LHCN-M2 (cell line): Measurements from ENCODE around the gene ESR2. TPM values are rescaled to one million over a fixed set of nuclear protein-coding genes. Genes with fewer than 3 reads are reported as not detected.
A peak's percentile ranks its signal among the peaks of the same experiment; 100 is the strongest.
"Not testable (repeated sequence)": the region's sequence is repeated elsewhere in the genome, so short reads cannot be mapped to it uniquely, and the experiment has no call there.

Experiments used
- DNase-seq: peaks from one replicate; pipeline ENCODE4 v3.0.0-alpha.2; 2012; ENCODE audit warnings: low read depth
- total RNA-seq: library from RNA; depleted of rRNA; stranded (reverse); fragments of >200 nt; gene quantifications from 2 replicates; pipeline ENCODE4 v1.2.3, GENCODE V29; 2014

Gene ESR2
- total RNA-seq, 1 experiment from 2014 or later, result 0.57 TPM

DNA sequence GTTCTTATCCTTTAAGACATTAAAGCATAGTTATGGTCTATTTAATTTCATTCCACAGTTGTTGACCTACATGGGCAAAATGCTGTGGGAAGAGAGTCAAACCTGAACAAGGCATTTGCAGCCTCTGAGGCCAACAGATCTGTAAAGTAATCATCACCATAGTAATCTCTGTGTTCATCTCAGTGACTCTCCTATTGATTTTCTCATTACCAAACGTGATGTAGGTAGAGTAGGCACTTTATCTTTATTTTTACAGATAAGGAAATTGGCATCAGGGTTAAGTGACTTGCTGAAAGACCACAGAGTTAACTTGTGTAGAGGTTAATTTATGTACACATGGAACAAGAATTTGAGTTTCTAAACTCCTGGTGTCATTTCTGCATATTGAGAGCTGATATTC, 203.0 kb downstream of the ESR2 start:
- DNase-seq, result no peak

DNA sequence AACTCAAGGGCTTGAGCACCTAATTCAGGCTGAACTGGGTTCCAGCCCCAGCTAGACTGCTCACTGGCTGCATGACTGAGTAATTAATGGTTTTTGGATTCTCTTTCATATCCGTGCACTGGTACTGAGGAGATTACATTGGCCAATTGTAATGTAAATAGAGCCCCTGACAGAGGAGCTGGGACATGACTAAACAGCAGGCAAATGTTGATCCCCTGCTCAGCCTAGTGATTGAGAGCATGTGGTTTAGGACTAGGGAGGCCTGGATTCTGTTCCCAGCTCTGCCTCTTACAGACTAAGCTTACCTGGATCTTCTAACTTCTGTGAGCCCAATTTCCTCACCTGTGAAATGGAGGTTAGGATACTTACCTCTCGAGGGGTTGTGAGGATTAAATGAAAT, 204.3 kb downstream of the ESR2 start:
- peak; percentile 65 for DNase-seq

DNA sequence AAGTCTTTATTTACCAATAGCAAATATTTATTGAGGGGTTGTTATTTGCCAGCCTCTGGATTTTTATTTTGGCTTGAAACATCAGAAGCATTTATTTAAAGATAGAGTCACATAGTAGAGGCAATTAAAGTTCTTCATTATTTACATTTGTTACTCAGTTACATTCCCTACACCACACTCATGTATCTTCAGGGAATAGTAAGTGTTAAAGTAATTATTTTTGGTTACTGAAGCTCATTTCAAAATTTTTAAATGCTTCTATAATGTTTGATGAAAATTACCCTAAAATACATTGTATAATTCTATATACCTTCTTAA, 205.6 kb downstream of the ESR2 start:
- DNase-seq, result no peak

DNA sequence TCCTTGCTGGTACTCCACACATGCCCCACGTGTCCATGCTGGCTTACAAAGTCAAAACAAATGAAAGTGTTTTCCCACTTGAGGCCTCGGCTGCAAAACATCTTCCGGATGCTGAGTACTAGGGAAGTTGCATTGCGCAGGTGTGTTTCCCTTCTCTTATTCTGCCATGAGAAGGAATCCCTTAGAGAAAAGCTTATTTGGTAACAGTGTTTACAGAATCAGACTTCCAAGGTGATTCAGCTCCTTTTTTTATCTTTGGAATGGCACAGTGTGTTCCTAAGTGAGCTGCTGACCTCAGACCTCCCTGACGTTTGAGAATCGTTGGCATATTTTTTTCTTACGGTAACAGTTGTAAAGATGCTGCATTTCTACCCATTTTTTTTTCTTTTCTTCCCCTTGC, 211.3 kb downstream of the ESR2 start:
- DNase-seq, result peak; percentile 92

DNA sequence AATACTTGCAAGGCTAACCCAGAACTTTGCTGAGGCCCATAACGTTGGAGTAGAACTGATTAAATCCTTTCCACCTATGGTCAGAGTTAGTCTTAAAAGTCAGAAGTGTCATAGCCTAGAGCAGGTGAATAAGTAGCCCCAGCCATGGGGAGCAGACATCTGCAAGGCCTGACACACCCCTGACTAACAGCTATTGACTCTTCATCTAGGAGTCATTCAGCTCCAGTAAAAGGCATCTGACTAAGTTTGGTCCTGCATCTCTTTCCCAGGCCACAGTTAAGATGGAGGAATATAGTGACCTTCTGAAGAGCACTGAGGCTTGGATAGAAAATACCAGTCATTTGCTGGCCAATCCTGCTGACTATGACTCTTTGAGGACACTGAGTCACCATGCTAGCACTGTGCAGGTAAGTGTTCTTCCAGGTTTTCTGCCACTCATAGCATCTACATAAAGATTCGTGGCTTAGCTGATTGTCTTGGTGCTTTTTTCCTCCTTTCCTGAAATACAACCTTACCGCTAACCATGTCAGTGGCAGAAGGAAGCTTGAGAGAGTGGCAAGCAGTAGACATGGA, 212.9 kb downstream of the ESR2 start:
- DNase-seq, result no peak

DNA sequence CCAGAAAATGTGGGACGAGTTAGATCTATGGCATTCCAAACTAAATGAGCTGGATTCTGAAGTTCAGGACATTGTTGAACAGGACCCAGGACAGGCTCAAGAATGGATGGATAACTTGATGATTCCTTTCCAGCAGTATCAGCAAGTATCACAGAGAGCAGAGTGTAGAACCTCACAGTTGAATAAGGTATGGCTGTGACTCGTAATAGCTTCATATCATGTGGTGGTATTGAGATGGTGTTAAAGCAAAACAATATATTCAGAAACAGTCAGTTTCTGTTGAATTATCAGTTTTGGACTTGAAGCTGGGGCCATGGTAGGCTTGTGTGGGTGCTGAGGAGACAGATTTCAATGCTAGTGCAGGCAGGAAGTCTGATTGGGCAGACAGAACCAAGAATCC, 213.7 kb downstream of the ESR2 start:
- DNase-seq, result no peak

DNA sequence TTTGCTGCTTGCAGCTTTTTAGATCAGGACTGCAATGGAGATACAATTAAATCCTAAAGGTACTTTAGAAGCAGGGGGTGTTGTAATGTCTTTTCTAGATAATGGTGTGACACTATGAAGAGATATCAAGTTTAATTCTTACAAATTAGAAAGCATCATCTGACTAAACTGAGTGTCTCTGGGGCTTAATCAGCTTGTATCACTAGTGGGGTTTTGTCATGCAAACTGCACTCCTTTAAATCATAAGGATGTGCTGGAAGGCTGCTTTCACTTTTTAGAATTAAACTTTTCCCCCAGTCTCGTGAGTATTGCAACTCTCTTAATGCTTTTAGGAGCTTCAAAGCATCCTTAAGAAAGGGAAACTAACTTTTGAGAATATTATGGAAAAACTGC, 218.6 kb downstream of the ESR2 start:
- DNase-seq, result no peak

DNA sequence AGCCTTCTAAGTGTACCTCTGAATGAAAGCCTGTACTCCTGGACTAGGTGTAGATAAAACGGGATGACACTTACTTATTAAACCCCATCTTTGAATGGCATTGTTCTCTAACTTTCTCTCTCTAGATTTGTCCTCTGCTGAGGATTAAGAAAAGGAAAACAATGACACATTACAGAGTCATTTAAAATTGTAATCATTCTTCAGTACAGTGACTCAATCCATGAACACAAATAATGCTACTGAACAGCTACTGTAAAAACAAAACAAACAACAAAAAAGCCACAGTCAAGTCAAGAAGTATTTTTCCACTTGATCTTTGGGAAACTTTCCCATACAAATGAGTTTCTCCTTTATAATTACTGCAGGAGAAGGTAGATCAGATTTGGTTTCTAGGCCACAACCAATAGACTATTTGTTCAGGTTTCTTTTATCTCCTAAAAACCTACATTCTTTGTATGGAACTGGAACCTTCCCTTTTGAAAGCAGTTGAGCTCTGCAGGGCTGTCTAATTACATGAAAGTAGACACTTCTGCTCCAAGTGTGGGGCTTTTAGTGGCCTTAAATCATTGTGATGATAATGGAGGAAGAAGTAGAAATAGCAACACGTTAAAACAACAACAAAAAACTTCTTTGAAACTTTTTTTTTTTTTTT, 219.1 kb downstream of the ESR2 start:
- DNase-seq, result peak; percentile 83

DNA sequence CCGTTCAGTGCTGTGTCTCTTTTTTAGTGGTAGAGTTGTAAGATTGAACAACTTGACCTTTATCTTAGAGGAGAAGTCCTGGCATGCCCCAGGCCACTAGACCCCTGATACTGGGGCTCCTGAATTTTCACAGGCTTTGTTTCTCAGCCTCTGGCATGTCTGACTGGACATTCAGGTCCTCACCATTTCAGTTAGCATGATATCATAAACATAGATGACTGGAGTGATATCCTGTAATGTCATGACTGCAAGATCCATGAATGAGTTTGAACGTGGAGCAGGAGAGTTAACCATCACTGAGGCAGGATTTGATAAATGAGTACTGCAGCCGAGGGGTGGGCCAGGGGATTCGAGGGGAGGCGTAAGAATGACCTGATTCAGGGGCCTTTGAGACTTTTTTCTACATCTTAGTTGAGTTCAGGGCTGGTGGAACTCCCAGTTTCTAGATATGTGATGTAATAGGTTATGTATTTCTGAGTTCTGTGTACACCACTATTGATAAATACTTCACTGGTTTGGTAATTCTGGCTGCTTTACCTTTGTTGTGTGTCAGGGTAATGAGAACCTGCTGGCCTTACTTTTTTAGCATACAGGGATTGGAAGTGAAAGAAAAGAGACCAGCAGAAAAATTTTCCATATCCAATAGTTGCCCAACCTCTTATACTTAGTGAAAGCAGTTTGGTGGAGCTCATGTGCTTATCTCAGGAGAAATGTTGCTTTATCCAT, 224.4 kb downstream of the ESR2 start:
- DNase-seq, result no peak

DNA sequence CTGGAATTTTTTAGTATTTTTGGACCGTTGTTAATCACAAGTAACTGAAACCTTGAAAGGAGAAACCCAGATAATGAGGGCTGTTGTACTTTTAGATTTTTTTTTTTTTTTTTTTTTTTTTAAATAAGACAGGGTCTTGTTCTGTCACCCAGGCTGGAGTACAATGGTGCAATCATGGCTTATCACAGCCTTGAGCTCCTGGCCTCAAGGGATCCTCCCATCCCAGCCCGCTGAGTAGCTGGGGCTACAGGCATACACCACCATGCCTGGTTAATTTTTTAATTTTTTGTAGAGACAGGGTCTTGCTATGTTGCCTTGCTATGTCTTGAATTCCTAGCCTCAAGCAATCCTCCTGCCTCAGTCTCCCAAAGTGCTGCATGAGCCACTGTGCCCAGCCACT, 229.7 kb downstream of the ESR2 start:
- DNase-seq, result no peak

DNA sequence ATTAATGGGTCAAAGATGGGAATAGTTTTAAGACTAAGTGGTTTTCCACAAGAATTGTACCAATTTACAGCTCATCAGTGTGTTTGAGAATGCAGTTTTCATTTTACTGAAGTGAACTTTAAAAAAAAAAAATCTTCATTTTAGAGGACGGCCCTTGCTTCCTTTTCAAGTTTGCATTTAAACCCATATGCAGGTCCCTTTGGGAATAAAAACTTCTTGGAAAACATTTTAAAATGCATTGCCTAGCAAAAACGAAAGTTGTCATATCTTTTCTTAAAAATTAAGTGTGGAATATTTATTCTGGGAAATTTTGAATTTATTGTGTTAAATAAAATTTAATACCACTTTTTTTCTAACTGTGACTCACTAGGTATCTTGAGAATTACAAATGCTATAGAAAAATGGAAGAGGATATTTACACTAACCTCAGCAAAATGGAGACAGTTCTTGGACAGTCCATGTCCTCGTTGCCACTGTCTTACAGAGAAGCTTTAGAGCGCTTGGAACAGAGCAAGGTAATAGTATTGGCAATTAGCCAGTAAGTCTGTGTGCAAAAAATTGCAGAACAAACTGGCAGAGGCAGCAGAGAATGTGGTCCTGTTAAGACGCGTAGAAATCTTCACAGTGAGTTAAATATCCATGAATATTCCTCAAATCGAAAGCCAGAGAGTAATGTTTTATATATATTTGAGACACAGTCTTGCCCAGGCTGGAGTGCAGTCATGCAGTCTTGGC, 231.6 kb downstream of the ESR2 start:
- DNase-seq, result no peak

DNA sequence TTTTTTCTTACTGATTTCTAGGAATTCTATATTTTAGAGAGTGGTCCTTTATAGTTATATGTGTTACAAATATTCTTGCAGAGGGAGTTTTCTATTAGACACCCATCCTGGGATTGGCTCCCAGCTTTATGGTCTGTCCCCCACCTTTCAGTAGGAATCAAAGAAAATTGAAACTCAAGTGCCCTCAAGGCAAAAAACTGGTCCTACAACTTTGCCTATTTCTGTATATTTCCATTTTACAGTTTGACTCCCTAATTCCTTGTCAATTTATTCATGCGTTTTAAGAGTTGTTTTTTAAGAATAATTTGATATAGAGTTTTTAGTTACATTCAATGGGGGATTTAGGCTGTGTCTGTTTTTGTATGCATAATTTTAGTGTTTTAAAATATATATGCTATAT, 232.5 kb downstream of the ESR2 start:
- DNase-seq, result no peak

DNA sequence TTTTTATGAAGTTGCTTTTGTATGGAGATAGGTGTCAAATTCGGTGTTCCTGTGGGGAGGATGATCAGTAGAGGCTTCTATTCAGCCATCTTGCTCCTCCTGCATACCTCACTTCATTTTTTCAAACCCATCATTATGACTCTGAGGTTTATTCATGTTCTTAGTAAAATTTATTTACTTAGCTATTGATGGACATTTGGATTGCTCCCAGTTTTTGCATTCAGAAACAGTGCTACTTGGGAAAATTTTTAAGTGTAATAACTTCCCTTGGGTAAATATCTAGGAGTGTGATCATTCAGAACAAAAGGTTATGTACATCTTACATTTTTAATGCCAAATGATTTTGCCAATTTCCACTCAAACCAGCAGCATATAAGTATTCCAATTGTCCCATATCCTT, 233.1 kb downstream of the ESR2 start:
- DNase-seq, result no peak

DNA sequence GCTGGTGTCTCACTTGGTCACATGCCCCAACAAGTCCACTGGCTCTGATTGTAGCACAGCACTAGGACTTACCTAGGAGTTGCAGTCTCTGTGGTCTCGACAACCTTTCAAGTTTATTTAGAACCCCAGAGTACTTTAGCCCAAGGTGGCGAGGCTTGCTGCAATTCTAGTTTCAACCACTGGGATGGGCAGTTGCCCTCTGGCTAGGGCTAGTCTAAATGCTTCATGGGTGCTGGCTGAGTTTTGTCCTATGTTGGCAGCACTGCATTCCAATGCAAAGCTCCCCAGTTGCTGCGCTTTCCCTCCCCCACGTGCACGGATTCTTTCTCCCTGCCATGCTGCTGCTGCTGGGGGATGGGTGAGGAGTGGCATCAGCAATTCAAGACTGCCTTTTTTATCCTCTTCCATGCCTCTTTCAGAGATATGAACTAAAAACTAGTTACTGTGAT, 233.5 kb downstream of the ESR2 start:
- peak; percentile 45 for DNase-seq

DNA sequence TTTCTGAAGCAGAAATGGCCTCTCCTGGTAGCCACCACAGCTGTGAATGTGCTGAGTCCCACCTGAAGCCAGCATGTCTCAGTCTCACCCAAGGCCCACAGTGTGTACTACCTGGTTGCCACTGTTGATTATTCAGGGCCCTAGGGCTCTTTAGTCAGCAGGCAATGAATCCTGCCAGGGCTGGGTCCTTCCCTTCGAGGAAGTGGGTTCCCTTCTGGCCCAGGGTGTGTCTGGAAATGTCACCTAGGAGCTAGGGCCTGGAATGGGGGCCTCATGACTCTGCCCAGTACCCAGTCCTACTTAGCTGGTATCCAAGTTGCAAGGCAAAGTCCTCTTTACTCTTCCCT, 234.0 kb downstream of the ESR2 start:
- DNase-seq, result no peak

DNA sequence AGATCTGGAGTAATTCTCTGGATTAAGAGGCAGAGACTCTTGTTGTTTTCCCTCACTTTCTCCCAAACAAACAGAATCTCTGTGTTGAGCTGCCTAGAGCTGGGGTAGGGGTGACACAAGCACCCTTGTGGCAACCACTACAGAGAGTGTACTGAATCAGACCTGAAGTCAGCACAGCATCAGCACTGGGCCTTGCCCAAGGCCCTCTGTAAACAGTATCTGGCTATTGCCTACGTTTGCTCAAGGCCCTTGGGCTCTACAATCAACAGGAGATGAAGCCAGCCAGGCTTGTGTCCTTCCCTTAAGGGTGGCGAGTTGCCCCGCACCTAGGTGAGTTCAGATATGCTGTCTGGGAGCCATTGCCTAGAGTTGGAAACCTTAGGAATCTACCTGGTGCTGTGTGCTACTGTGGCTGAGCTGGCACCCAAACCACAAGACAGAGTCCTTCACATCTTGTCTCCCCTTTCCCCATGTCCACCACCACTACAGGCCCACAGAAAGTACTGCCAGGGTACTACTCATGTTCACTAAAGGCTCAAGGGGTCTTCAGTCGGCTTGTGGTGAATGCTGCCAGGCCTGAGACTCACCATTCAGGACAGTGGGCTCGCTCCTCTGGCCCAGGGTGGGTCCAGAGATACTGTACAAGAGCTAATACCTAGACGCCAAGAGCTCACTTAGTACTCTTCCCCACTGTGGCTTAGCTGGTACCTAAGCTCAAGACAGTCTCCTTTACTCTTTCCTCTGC, 234.5 kb downstream of the ESR2 start:
- no peak for DNase-seq

DNA sequence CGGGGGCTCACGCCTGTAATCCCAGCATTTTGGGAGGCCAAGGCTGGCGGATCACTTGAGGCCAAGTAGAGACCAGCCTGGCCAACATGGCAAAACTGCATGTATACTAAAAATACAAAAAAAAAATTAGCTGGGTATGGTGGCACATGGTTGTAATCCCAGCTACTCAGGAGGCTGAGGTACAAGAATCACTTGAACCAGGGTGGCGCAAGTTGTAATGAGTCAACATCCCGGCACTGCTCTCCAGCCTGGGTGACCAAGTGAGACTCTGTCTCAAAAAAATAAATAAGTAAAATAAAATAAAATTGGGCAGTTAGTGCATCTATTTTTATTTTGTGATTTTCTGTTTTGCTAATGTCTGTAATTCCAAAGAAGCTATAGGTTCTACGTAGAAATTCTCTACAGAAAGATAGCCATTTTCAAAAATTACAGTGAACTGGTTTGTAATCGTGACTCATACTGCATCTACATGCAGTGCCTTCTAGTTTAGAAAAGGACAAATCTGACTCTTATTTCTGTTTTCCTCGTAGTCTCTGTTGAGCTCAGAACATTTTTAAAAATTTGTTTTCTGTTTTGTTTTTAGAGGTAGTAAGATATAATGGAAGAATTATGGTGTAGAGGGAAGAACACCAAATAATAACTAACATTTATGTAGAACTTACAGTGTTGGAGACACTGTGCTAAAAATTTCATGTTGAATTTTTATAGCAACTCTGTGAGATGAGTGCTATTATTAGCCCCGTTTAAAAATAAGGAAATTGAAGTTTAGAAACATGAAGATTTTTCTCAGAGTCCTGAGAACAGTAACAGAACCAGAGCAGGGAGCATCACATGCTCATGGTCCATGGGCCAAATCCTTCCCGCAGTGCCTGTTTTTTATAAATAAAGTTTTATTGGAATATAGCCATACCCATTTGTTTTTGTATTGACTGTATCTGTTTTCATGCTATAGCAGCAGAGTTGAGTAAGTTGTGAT, 240.2 kb downstream of the ESR2 start:
- peak; percentile 63 for DNase-seq

DNA sequence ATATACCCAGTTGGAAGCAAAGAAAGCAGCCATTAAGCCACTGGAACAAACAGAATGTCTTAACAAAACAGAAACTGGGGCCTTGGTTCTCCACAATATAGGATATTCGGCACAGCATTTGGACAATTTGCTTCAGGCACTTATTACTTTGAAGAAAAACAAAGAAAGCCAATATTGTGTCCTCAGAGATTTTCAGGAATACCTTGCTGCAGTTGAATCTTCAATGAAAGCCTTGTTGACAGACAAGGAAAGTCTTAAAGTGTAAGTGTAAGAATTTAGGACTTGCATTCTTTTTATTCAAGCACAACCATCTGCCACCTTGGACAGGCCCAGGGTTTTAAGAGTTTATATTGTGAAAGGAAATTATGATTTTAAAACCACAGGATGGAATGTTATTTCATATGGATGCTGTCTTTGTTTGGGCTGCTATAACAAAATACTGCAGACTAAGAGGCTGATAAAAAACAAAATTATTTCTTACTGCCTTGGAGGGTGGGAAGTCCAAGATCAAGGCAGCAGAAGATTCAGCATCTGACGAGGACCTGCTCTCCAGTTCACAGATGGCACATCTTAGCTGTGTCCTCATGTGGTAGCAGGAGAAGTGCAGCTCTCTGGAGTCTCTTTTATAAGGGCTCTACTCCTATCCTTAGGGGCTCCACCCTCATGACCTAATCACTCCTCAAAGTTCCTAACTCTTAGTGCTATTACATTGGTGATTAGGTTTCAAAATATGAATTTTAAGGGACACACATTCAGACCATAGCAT, 244.4 kb downstream of the ESR2 start:
- no peak for DNase-seq

DNA sequence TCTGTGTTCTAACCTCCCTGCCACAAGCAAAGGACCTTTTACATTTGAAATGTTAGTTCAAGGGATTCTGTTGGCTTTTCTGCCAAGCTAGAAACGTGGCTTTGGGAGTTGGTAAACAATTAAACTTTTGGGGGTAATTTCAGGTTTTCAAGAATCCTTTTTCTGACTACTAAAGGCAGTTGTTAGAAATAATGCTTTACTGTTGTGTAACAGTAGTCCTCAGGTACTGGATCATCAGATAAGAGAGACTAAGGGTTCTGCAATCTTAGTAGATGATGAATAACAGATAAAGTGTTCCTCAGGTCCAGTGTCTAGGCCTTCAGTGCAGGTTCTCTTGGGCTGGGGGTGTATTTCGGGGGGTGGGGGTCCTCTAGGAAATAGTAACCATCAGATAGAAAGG, 249.1 kb downstream of the ESR2 start:
- DNase-seq, result no peak

DNA sequence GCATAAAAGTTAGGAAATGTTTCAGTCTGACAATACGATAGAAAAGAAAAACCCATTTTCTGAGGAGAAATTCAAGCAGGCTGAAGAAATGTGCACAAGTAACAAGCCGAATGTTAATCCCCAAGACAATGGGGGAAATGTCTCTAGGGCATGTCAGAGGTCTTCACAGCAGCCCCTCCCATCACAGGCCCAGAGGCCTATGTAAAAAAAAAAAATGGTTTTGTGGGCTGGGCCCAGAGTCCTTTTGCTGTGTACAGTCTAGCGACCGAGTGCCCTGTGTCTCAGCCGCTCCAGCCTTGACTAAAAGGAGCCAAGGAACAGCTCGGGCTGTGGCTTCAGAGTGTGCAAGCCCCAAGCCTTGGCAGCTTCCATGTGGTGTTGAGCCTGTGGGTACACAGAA, 250.9 kb downstream of the ESR2 start:
- not testable (repeated sequence) for DNase-seq
